ENCODE data around the gene HCAR3. TPM values are rescaled to one million over a fixed set of nuclear protein-coding genes. Genes with fewer than 3 reads are reported as not detected.
"Not testable (repeated sequence)": the region's sequence is repeated elsewhere in the genome, so short reads cannot be mapped to it uniquely, and the experiment has no call there.

The HCAR3 gene
- total and polyA plus RNA-seq, 2 experiments from 2014 or later = not detected

DNA sequence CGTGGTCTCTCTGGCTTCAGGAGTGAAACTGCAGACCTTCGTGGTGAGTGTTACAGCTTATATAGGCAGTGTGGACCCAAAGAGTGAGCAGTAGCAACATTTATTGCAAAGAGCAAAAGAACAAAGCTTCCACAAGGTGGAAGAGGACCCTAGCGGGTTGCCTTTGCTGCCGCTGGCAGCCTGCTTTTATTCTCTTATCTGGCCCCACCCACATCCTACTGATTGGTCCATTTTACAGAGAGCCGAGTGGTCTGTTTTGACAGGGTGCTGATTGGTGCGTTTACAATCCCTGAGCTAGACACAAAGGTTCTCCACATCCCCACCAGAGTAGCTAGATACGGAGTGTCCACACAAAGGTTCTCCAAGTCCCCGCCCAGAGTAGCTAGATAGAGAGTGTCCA is 40.6 kb downstream of the HCAR3 start:
- H3K27me3 ChIP-seq (replicated peaks; ENCODE audit: insufficient read depth); DNase-seq; H3F3A ChIP-seq (ENCODE audit: insufficient read depth); H3K27ac ChIP-seq; H3K79me2 ChIP-seq (ENCODE audit: insufficient read depth); in situ Hi-C loops (cut with MboI); H3K4me3 ChIP-seq; H3K9ac ChIP-seq; H4K20me1 ChIP-seq (ENCODE audit: insufficient read depth); H3K36me3 ChIP-seq (ENCODE audit: low read depth); H2AFZ ChIP-seq; H3K9me3 ChIP-seq (ENCODE audit: low read depth); H3K4me2 ChIP-seq (ENCODE audit: unreplicated experiment); H3K9me2 ChIP-seq (ENCODE audit: insufficient read depth): not testable (repeated sequence)
- 83 to 88% methylated on average over 8 of the region's 8 CpGs for WGBS, 2 experiments (ENCODE audit: low coverage in 1 of 2, low lambda C conversion rate in 2 of 2, missing lambda C conversion rate in 2 of 2)
- H3K4me1 ChIP-seq (ENCODE audit: insufficient read depth) = peaks cover 14% of the 10 kb centered on the region

DNA sequence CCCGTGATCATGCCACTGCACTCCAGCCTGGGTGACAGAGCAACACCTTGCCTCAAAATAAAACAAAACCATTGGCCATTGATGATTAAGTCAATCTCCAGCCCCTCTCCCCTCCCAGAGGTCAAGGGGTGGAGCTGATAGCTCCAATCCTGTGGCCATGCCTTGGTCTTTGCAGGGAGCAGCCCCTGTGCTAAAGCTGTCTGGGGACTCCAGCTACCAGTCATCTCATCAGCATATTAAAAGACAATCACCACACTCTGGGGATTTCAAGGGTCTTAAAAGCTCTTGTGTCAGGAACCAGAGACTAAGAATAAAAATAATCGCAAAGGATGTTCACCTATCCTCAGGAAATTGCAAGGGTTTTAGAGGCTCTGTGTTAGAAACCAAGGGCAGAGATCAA is 44.1 kb downstream of the HCAR3 start:
- no peak for TF ChIP-seq EZH2 (IDR thresholded peaks at IDR 0.05; ENCODE audit: insufficient read depth, poor library complexity, severe bottlenecking)
- no peak for TF ChIP-seq EZH2phosphoT487 (IDR thresholded peaks at IDR 0.05; ENCODE audit: insufficient read depth, low read depth)
- in situ Hi-C loops (cut with MboI) = no loop called here
- no peak for DNase-seq
- H4K20me1 ChIP-seq (ENCODE audit: insufficient read depth) = no peaks in the 10 kb centered on the region
- H3K9me2 ChIP-seq (ENCODE audit: insufficient read depth) = no peaks in the 10 kb centered on the region
- WGBS, 2 experiments (ENCODE audit: low coverage in 1 of 2, low lambda C conversion rate in 2 of 2, missing lambda C conversion rate in 2 of 2) = 97 to 98% methylated on average over 2 of the region's 2 CpGs
- H3K9ac ChIP-seq = no peak overlapping the region
- no peak overlapping the region for H3K27ac ChIP-seq
- H3K79me2 ChIP-seq (ENCODE audit: insufficient read depth) = no peaks in the 10 kb centered on the region
- no peaks in the 10 kb centered on the region for H3K27me3 ChIP-seq (replicated peaks; ENCODE audit: insufficient read depth)
- peaks cover 11% of the 10 kb centered on the region for H3K4me1 ChIP-seq (ENCODE audit: insufficient read depth)
- peaks cover 15% of the 10 kb centered on the region for H3F3A ChIP-seq (ENCODE audit: insufficient read depth)
- H3K36me3 ChIP-seq (ENCODE audit: low read depth) = no peaks in the 10 kb centered on the region
- H2AFZ ChIP-seq = no peak overlapping the region
- no peak overlapping the region for H3K4me2 ChIP-seq (ENCODE audit: unreplicated experiment)
- no peak overlapping the region for H3K4me3 ChIP-seq
- no peaks in the 10 kb centered on the region for H3K9me3 ChIP-seq (ENCODE audit: low read depth)

DNA sequence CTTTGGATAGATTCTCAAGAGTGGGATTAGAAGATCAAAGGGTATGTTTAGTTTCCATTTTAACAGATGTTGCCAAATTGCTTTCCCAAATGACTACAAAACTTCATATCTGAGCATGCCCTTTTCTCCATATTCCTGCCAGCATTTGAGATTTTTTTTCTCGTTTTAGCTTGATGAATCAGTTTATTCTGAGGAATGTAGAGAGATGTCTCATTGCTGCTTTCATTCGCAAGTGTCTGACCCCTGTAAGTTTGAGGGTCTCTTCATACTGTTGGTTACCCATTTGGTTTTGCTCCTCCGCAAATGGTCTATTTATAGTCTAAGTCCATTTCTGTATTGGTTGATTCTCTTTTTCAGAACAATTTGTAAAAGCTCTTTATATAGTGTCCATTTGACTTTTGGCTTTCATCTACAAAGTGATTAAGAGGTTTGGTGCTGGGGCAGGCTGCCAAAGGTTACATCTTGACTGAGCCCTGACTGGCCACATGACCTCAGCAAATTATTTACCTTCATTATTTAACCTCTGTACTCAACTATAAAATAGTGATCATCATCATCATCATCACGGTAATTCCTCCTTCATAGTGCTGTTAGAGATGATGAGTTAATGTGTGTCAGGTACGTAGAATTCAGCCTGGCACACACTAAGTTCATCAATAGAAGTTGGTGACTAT is 47.1 kb downstream of the HCAR3 start:
- Histone ChIP-seq H3K4me1 (ENCODE audit: insufficient read depth) (peaks cover 11% of the 10 kb centered on the region), H3K4me2 (ENCODE audit: unreplicated experiment) (peak overlapping the region; percentile 79), H3K27ac (peak overlapping the region; percentile 25; the same call in 1 of the 2 replicates), H3K27me3 (replicated peaks; ENCODE audit: insufficient read depth) (no peaks in the 10 kb centered on the region), H3K36me3 (ENCODE audit: low read depth) (no peaks in the 10 kb centered on the region), H3K9ac (no peak overlapping the region), H4K20me1 (ENCODE audit: insufficient read depth) (no peaks in the 10 kb centered on the region), H2AFZ (0 out of 2 replicates have a peak overlapping the region, but pooled peaks have one; percentile 28), H3K9me3 (ENCODE audit: low read depth) (no peaks in the 10 kb centered on the region), H3K79me2 (ENCODE audit: insufficient read depth) (no peaks in the 10 kb centered on the region), H3K4me3 (peak overlapping the region; percentile 56), H3F3A (ENCODE audit: insufficient read depth) (peaks cover 15% of the 10 kb centered on the region), H3K9me2 (ENCODE audit: insufficient read depth) (no peaks in the 10 kb centered on the region)
- TF ChIP-seq EZH2phosphoT487 (IDR thresholded peaks at IDR 0.05; ENCODE audit: insufficient read depth, low read depth) = no peak
- no peak for TF ChIP-seq EZH2 (IDR thresholded peaks at IDR 0.05; ENCODE audit: insufficient read depth, poor library complexity, severe bottlenecking)
- in situ Hi-C loops (cut with MboI) = no loop called here
- peak; percentile 75 for DNase-seq
- 17 to 20% methylated on average over 5 of the region's 5 CpGs for WGBS, 2 experiments (ENCODE audit: low coverage in 1 of 2, low lambda C conversion rate in 2 of 2, missing lambda C conversion rate in 2 of 2)

DNA sequence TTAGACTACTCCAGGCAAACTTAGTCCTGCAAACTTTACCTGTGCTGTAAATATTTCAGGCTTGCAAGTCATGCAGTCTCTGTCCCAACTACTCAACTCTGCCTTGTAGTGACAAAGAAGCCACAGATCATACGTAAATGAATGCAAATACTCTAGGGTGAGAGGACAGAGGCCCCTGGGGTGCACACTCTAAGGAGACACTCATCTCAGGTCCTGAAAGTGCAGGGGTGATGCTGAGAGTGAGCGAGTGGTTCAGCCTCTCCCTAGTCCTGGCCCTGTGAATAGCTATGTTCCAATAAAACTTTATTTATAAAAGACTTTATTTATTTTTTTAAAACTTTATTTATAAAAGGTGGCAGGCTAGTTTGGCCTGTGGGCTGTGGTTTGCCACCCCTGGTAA is 48.3 kb downstream of the HCAR3 start:
- Histone ChIP-seq H3K9ac (no peak overlapping the region), H3F3A (ENCODE audit: insufficient read depth) (peaks cover 15% of the 10 kb centered on the region), H3K9me2 (ENCODE audit: insufficient read depth) (no peaks in the 10 kb centered on the region), H2AFZ (no peak overlapping the region), H3K4me3 (no peak overlapping the region), H3K4me1 (ENCODE audit: insufficient read depth) (peaks cover 11% of the 10 kb centered on the region), H4K20me1 (ENCODE audit: insufficient read depth) (no peaks in the 10 kb centered on the region), H3K36me3 (ENCODE audit: low read depth) (no peaks in the 10 kb centered on the region), H3K4me2 (ENCODE audit: unreplicated experiment) (no peak overlapping the region), H3K27ac (no peak overlapping the region), H3K79me2 (ENCODE audit: insufficient read depth) (no peaks in the 10 kb centered on the region), H3K27me3 (replicated peaks; ENCODE audit: insufficient read depth) (no peaks in the 10 kb centered on the region), H3K9me3 (ENCODE audit: low read depth) (no peaks in the 10 kb centered on the region)
- in situ Hi-C loops (cut with MboI) = no loop called here
- TF ChIP-seq EZH2 (IDR thresholded peaks at IDR 0.05; ENCODE audit: insufficient read depth, poor library complexity, severe bottlenecking) (no peak), EZH2phosphoT487 (IDR thresholded peaks at IDR 0.05; ENCODE audit: insufficient read depth, low read depth) (no peak)
- DNase-seq = no peak
- WGBS, 2 experiments (ENCODE audit: low coverage in 1 of 2, low lambda C conversion rate in 2 of 2, missing lambda C conversion rate in 2 of 2) = 96 to 98% methylated on average over 2 of the region's 2 CpGs

DNA sequence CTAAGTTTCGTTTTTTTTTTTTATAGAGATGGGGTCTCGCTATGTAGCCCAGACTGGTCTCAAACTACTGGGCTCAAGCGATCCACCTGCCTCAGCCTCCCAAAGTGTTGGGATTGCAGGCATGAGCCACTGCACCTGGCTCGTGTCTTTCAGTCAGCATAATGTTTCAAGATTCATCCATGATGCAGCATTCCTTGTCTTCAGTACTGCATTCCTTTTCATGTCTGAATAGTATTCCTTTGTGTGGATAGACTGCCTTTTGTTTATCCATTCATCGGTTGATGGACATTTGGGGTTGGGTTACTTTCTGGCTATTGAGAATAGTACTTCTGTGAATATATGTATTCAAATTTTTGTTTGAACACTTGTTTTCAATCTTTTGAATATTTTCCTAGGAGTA is 50.9 kb downstream of the HCAR3 start:
- 94 to 97% methylated on average over 5 of the region's 5 CpGs for WGBS, 2 experiments (ENCODE audit: low coverage in 1 of 2, low lambda C conversion rate in 2 of 2, missing lambda C conversion rate in 2 of 2)
- in situ Hi-C loops (cut with MboI) = no loop called here

More for the DNA sequence above, 50.9 kb downstream of the HCAR3 start:
- no peak overlapping the region for H3K4me3 ChIP-seq
- no peak overlapping the region for H2AFZ ChIP-seq
- no peaks in the 10 kb centered on the region for H3K9me2 ChIP-seq (ENCODE audit: insufficient read depth)
- no peak for TF ChIP-seq EZH2phosphoT487 (IDR thresholded peaks at IDR 0.05; ENCODE audit: insufficient read depth, low read depth)
- no peak for TF ChIP-seq EZH2 (IDR thresholded peaks at IDR 0.05; ENCODE audit: insufficient read depth, poor library complexity, severe bottlenecking)
- H3K4me2 ChIP-seq (ENCODE audit: unreplicated experiment) = no peak overlapping the region
- no peak overlapping the region for H3K27ac ChIP-seq
- no peaks in the 10 kb centered on the region for H3K79me2 ChIP-seq (ENCODE audit: insufficient read depth)
- H4K20me1 ChIP-seq (ENCODE audit: insufficient read depth) = no peaks in the 10 kb centered on the region
- H3F3A ChIP-seq (ENCODE audit: insufficient read depth) = peaks cover 15% of the 10 kb centered on the region
- no peaks in the 10 kb centered on the region for H3K27me3 ChIP-seq (replicated peaks; ENCODE audit: insufficient read depth)
- H3K36me3 ChIP-seq (ENCODE audit: low read depth) = no peaks in the 10 kb centered on the region
- no peak overlapping the region for H3K9ac ChIP-seq
- no peak for DNase-seq
- no peaks in the 10 kb centered on the region for H3K9me3 ChIP-seq (ENCODE audit: low read depth)
- H3K4me1 ChIP-seq (ENCODE audit: insufficient read depth) = peaks cover 11% of the 10 kb centered on the region
